NT2/D1 (cell line): ENCODE results near the gene ZYG11B.

Experiments
- SUZ12 ChIP-seq: IDR thresholded peaks from 2 replicates; pipeline ENCODE4 v1.6.1; 2011; ENCODE audit not compliant: insufficient read length, insufficient read depth; ENCODE audit errors: extremely low read depth
- YY1 ChIP-seq: IDR thresholded peaks from 2 replicates; pipeline ENCODE4 v1.6.1; 2011; ENCODE audit not compliant: insufficient read length, insufficient read depth
- ZNF274 ChIP-seq: IDR thresholded peaks from 2 replicates; pipeline ENCODE4 v1.6.1; 2011; ENCODE audit warnings: mild to moderate bottlenecking, low read depth, low read length

DNA sequence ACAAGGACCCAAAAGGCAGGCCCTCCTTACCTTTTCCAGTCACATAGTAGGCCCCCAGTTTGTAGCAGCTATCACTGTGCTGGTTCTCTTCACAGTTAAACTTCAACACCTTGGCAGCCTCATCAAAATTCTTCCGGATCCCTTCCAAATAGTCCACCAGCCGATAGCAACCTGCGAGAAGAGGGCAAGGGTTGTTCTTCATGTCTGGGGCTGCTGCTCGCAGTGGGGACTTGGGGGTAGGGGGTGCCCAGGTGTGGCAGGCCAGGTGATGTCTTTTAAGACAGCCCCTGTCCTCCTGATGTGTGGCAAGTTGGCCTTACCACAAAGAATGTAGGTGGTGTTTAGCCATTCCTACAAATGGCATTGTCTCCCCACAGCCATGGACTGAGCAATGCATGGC, 33.6 kb upstream of the ZYG11B start:
- TF ChIP-seq ZNF274: no peak
- no peak for TF ChIP-seq YY1
- no peak for TF ChIP-seq SUZ12
